Measurements from ENCODE around the gene BTN3A1.

- TF ChIP-seq GATA2 (IDR thresholded peaks at IDR 0.05; ENCODE audit: low read depth, low read length) (no peak), GATA3 (IDR thresholded peaks at IDR 0.05; ENCODE audit: low read depth, low read length) (no peak)
These were observed 1.4 kb upstream of the BTN3A1 start for GRCh38 chr6:26400626-26401025.
